C4-2B (cell line): Measurements from ENCODE around the gene NAA60.
"Not testable (repeated sequence)": the region's sequence is repeated elsewhere in the genome, so short reads cannot be mapped to it uniquely, and the experiment has no call there.

Experiments
- ZFX ChIP-seq: fragments of 450-650 bp; IDR thresholded peaks from 2 replicates; pipeline ENCODE4 v1.6.1; 2017
- TF ChIP-seq, protein P1 (sequence below): fragments of 450-650 bp; conservative IDR thresholded peaks from 2 replicates; pipeline ENCODE4 v1.5.1; 2017; ENCODE audit warnings: mild to moderate bottlenecking

DNA sequence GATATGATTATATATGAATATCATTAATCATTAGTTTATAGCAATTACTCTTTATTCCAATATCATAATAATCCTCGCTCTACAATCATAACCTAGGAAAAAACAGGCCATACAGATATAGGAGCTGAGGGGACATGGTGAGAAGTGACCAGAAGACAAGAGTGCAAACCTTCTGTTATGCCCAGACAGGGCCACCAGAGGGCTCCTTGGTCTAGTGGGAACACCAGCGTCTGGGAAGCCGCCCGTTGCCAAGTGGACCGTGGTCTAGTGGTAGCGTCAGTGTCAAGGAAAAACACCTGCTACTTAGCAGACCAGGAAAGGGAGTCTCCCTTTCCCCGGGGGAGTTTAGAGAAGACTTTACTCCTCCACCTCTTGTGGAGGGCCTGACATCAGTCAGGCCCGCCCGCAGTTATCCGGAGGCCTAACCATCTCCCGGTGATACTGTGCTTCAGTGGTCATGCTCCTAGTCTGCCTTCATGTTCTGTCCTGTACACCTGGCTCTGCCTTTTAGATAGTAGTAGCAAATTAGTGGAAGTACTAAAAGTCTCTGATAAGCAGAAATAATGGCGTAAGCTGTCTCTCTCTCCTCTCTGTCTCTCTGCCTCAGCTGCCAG, 83.8 kb downstream of the NAA60 start:
- TF ChIP-seq, protein P1, sequence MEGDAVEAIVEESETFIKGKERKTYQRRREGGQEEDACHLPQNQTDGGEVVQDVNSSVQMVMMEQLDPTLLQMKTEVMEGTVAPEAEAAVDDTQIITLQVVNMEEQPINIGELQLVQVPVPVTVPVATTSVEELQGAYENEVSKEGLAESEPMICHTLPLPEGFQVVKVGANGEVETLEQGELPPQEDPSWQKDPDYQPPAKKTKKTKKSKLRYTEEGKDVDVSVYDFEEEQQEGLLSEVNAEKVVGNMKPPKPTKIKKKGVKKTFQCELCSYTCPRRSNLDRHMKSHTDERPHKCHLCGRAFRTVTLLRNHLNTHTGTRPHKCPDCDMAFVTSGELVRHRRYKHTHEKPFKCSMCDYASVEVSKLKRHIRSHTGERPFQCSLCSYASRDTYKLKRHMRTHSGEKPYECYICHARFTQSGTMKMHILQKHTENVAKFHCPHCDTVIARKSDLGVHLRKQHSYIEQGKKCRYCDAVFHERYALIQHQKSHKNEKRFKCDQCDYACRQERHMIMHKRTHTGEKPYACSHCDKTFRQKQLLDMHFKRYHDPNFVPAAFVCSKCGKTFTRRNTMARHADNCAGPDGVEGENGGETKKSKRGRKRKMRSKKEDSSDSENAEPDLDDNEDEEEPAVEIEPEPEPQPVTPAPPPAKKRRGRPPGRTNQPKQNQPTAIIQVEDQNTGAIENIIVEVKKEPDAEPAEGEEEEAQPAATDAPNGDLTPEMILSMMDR = peak; percentile 87
- not testable (repeated sequence) for TF ChIP-seq ZFX
